GM10266 (cell line): ENCODE measurements around the gene RASSF7.

Experiments used
- DNase-seq: peaks from one replicate; pipeline ENCODE4 v3.0.0; 2012; ENCODE audit errors: extremely low spot score
- TF ChIP-seq, protein P1 (sequence below): IDR thresholded peaks from 2 replicates; pipeline ENCODE4 v1.5.1; 2012; ENCODE audit warnings: mild to moderate bottlenecking, low read depth; ENCODE audit not compliant: control insufficient read depth, insufficient read depth; ENCODE audit errors: missing control alignments

The RASSF7 gene

DNA sequence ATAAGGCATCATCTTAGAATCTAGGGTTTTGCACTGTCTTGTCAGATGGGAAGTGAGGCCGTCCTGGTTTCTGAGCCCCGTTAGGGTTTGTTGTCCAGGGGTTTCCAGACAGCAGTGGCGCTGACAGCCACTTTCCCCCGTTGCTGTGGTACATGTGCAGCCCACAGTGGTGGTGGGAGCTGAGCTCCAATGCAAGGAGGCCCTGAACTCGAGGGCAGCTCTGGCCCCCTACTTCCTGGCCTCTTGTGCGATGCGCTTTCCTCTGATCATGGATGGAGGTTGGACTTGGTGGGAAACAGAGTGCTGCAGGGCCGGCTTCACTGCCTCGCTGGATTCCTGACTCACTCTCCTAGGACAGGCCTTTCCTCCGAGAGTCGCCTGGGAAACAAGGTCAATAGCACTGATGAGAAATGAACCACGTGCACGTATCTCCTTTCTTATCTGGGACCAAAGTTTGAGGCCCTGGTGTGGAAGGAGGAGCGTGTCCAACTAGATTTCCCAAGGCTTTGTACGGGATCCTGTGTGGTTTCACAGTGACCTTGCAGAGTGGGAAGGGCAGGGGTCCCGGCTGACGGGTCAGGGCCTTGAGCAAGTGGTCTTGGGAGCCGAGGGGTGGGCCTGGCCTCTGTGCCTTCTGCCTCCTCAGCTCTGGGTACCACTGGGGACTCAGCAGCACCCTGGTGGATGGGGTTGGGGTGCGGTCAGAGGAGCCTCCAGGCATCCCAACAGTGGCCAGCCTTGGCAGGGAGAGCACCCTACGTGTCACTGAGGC is 19.2 kb downstream of the RASSF7 start:
- DNase-seq, result no peak
- TF ChIP-seq, protein P1, sequence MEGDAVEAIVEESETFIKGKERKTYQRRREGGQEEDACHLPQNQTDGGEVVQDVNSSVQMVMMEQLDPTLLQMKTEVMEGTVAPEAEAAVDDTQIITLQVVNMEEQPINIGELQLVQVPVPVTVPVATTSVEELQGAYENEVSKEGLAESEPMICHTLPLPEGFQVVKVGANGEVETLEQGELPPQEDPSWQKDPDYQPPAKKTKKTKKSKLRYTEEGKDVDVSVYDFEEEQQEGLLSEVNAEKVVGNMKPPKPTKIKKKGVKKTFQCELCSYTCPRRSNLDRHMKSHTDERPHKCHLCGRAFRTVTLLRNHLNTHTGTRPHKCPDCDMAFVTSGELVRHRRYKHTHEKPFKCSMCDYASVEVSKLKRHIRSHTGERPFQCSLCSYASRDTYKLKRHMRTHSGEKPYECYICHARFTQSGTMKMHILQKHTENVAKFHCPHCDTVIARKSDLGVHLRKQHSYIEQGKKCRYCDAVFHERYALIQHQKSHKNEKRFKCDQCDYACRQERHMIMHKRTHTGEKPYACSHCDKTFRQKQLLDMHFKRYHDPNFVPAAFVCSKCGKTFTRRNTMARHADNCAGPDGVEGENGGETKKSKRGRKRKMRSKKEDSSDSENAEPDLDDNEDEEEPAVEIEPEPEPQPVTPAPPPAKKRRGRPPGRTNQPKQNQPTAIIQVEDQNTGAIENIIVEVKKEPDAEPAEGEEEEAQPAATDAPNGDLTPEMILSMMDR, result no peak

DNA sequence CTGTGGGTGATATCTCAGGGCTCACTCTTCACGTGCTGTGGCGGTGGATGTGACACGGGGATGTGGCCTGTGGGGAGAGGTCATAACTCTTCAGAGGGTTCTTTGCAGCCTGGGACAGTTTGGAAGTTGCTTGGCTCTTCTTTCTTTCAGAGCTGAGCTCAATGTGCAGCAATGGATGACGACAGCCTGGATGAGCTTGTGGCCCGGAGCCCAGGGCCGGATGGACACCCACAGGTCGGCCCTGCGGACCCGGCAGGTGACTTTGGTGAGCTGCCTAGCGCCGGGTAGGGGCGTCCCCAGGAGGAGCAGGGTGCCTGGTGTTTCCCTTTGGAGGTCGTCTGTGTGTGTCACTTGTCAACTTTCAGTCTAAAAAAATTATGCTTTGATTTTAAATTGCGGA is 20.6 kb downstream of the RASSF7 start:
- TF ChIP-seq, protein P1, result no peak
- no peak for DNase-seq

DNA sequence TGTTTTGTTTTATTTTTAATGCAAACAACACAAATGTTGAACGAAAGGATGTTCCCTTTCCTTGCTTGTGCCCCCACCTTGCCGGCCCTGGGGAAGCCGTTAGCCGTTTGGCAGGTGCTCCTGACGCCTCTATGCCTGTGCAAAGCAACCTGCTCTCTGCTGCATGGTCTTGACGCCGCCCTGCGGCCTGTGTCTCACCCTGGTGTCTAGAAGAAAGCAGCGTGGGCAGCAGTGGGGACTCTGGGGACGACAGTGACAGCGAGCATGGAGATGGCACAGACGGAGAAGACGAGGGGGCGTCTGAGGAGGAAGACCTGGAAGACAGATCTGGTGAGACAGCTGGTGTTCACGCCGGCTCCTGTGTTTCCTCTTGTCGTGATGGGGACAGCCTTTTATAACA is 21.0 kb downstream of the RASSF7 start:
- DNase-seq, result no peak

DNA sequence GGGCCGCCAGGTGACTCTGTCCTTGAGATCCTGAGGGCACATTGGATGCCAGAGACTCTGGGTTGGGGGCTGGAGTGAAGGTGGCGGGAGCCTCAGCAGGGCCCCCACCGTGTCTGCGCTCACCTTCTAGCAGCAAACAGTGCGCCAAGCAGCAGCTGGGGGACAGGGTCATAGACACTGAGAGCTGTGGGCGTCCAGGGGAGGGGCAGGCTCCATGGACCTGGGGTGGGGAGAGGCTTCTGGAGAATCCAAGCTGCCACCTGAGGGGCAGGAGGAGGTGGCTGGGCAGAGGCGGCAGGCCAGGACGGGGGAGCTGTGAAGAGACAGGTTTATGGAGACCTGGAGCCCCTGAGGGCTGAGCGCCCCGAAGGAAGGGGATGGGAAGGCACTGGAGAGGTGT is 23.5 kb downstream of the RASSF7 start:
- TF ChIP-seq, protein P1, result no peak
- DNase-seq, result no peak

More for the DNA sequence above, 21.0 kb downstream of the RASSF7 start:
- TF ChIP-seq, protein P1, result no peak

DNA sequence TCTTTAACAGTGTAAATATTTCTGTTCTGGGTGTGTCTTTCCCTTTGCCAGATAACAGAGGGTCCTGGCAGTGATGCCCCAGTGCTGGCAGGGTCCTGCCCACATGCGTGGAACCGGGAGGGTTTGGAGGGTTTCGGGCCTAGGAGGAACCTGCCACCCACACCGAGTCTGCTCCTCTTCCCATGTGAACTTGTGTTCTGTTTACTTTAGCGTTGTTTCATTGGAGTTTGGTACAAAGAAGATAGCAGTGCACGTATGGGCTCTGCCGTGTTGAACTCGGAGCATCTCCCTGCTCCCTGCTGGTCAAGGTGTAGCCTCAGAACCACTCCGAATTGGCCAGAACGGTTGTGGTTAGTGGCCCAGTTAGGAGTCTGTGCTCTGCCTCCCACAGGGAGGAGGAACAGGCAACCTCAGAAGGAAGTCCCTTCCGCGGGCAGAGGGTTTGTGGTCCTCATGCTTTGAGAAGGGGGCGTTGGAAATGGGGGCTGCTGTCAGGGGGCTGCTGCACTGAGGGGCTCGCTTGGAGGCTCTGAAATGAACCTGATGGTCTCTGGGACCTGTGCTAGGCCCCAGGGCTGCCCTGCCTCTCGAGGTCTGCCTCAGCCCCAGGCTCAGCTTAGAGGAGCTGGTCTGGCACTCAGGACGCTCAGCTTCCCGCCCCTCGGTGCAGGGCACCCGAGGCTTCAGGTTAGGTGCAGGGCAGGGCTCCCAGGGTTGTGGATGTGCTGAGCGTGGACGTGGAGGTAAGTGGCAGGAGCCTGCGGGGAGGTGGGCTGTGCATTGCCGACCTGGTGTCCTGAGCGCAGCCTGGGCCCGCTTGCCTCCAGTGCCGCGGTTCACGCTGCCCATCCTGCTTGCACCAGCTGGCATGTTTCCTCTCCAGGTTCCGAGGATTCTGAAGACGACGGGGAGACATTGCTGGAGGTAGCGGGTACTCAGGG is 25.9 kb downstream of the RASSF7 start:
- no peak for DNase-seq
- TF ChIP-seq, protein P1, result no peak

DNA sequence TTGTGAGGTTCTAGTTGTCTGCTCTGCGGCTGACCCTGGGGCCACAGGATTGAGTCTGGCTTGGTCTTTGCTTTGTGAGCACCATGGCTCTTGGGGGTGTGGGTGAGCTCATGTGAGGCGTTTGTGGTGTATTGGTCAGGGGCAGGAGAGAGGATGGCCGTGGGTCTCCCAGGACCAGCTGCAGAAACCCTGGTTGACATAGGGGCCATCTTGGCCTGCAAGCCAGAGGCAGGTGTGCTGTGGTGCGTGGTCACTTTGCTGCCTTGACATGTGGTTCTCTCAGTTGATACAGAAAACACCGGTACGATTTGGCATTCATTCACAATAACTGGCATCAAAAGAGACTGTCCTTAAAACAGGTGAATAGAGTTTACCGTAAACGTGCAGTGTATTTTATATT is 26.8 kb downstream of the RASSF7 start:
- TF ChIP-seq, protein P1, result no peak
- DNase-seq, result no peak
